A549 (cell line): ENCODE results near the gene PSPN.

ENCODE experiments used
- BCL3 ChIP-seq: fragments of >200 bp; sonication (Bioruptor Twin); formaldehyde crosslinking; IDR thresholded peaks from 3 replicates; pipeline ENCODE4 v1.6.1; 2016
- CHD2 ChIP-seq: fragments of 150-350 bp; IDR thresholded peaks from 2 replicates; pipeline ENCODE4 v1.6.1; 2014; ENCODE audit warnings: low read length; ENCODE audit not compliant: partially characterized antibody
- CHD4 ChIP-seq: fragments of 200-600 bp; sonication (generic); IDR thresholded peaks from 2 replicates; pipeline ENCODE4 v1.6.1; 2016; ENCODE audit warnings: antibody characterized with exemption, mild to moderate bottlenecking, borderline replicate concordance
- EP300 ChIP-seq, 2 experiments: fragments of >200 bp; sonication (Bioruptor Twin); formaldehyde crosslinking; IDR thresholded peaks; 2 replicates in 1 of 2; 3 replicates in 1 of 2; pipeline ENCODE4 v1.6.1; 2016 to 2017
- NR3C1 ChIP-seq: fragments of >200 bp; sonication (Bioruptor Twin); formaldehyde crosslinking; IDR thresholded peaks from 3 replicates; pipeline ENCODE4 v1.6.1; 2017
- POLR2A ChIP-seq: IDR thresholded peaks from 2 replicates; pipeline ENCODE4 v1.6.1; 2012; ENCODE audit warnings: mild to moderate bottlenecking, low read length
- RAD21 ChIP-seq, 2 experiments: fragments of >200 bp in 1 of 2; sonication (Bioruptor Twin) in 1 of 2; formaldehyde crosslinking in 1 of 2; IDR thresholded peaks in 1 of 2; conservative IDR thresholded peaks in 1 of 2; 2 replicates in 1 of 2; 3 replicates in 1 of 2; pipeline ENCODE4 v1.6.1; 2012 to 2018; ENCODE audit warnings: inconsistent platforms in 1 of 2
- TF ChIP-seq, protein P1 (sequence below): fragments of >200 bp; sonication (Bioruptor Twin); formaldehyde crosslinking; IDR thresholded peaks from 3 replicates; pipeline ENCODE4 v1.5.1; 2016

- no peak for TF ChIP-seq CHD2
- no peak for TF ChIP-seq RAD21 (conservative IDR thresholded peaks at IDR 0.05 in 1 of 2, IDR thresholded peaks at IDR 0.05 in 1 of 2)
- TF ChIP-seq POLR2A, result no peak
- TF ChIP-seq NR3C1, result no peak
- no peak for TF ChIP-seq CHD4
- TF ChIP-seq, protein P1, sequence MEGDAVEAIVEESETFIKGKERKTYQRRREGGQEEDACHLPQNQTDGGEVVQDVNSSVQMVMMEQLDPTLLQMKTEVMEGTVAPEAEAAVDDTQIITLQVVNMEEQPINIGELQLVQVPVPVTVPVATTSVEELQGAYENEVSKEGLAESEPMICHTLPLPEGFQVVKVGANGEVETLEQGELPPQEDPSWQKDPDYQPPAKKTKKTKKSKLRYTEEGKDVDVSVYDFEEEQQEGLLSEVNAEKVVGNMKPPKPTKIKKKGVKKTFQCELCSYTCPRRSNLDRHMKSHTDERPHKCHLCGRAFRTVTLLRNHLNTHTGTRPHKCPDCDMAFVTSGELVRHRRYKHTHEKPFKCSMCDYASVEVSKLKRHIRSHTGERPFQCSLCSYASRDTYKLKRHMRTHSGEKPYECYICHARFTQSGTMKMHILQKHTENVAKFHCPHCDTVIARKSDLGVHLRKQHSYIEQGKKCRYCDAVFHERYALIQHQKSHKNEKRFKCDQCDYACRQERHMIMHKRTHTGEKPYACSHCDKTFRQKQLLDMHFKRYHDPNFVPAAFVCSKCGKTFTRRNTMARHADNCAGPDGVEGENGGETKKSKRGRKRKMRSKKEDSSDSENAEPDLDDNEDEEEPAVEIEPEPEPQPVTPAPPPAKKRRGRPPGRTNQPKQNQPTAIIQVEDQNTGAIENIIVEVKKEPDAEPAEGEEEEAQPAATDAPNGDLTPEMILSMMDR, result no peak
- no peak for TF ChIP-seq EP300 (IDR thresholded peaks at IDR 0.05)
- TF ChIP-seq BCL3, result no peak
These were observed 26.3 kb upstream of the PSPN start for GRCh38 chr19:6402058-6402457.
